GM12878 (cell line): ENCODE data around the gene LAMB1. TPM values are rescaled to one million over a fixed set of nuclear protein-coding genes. Genes with fewer than 3 reads are reported as not detected.

Experiments used
- ATAC-seq: fragments of 200-7000 bp; cut with Tn5 transposase; 3 replicates; pipeline ENCODE4 v1.9.1; 2020; ENCODE audit warnings: mild to moderate bottlenecking, moderate library complexity
- BruUV-seq: library from RNA; stranded (reverse); fragments of 400-500 nt; replicated peaks from 2 replicates; lab custom pipeline; 2021; lab: Mats Ljungman, UMichigan
- CTCF ChIA-PET: fragments of 300-600 bp; sonication (Branson Sonifier 250); formaldehyde crosslinking; extraction: SDS; loops from one replicate; lab custom pipeline; 2021; ENCODE audit warnings: inconsistent platforms; lab: Yijun Ruan, JAX
- POLR2A ChIA-PET: fragments of 350-600 bp; formaldehyde crosslinking; extraction: SDS; loops from one replicate; lab custom pipeline; 2021; ENCODE audit warnings: inconsistent platforms; lab: Charles Lee
- RAD21 ChIA-PET: fragments of 300-600 bp; sonication (Branson Sonifier 250); formaldehyde crosslinking; loops from one replicate; lab custom pipeline; 2023; ENCODE audit warnings: antibody characterized with exemption; ENCODE audit not compliant: unreplicated experiment; lab: Charles Lee
- SMC1A ChIA-PET: fragments of 300-600 bp; sonication (Branson Sonifier 250); formaldehyde crosslinking; loops from one replicate; lab custom pipeline; 2023; ENCODE audit not compliant: unreplicated experiment, uncharacterized antibody; lab: Charles Lee
- DNase-seq: peaks from one replicate; pipeline ENCODE4 v3.0.0-alpha.2; 2011; ENCODE audit warnings: low read depth, low spot score
- FAIRE-seq: peaks from 3 replicates; lab custom pipeline; 2011; peaks lifted over from hg19 to GRCh38; lab: Jason Lieb, UNC
- H2AFZ ChIP-seq: 2 replicates; pipeline ENCODE4 v1.6.0; 2011; ENCODE audit warnings: low read depth, low read length, control low read depth; ENCODE audit not compliant: control insufficient read depth
- H3K27ac ChIP-seq: 2 replicates; pipeline ENCODE4 v1.5.1; 2011; ENCODE audit warnings: control low read depth; ENCODE audit not compliant: control insufficient read depth, insufficient read depth
- H3K27me3 ChIP-seq, 2 experiments: replicated peaks in 1 of 2; 2 replicates each; pipeline versions ENCODE4 v1.6.0 to v1.6.1; 2011; ENCODE audit warnings: low read length in 1 of 2; ENCODE audit not compliant: control insufficient read depth in 2 of 2, insufficient read depth in 2 of 2
- H3K36me3 ChIP-seq, 2 experiments: 2 replicates each; pipeline ENCODE4 v1.5.1; 2011; ENCODE audit warnings: low read length in 1 of 2; ENCODE audit not compliant: control insufficient read depth in 2 of 2, insufficient read depth in 2 of 2
- H3K4me1 ChIP-seq: 2 replicates; pipeline ENCODE4 v1.6.1; 2011; ENCODE audit warnings: mild to moderate bottlenecking, low read length, moderate library complexity, mixed read lengths; ENCODE audit not compliant: control insufficient read depth, insufficient read depth
- H3K4me2 ChIP-seq: 2 replicates; pipeline ENCODE4 v1.6.0; 2011; ENCODE audit warnings: control low read depth; ENCODE audit not compliant: control insufficient read depth, insufficient read depth
- H3K4me3 ChIP-seq: fragments of 200-600 bp; sonication (generic); 2 replicates; pipeline ENCODE4 v1.5.1; 2016
- H3K79me2 ChIP-seq: 2 replicates; pipeline ENCODE4 v1.6.0; 2011; ENCODE audit warnings: low read length; ENCODE audit not compliant: control insufficient read depth, insufficient read depth
- H3K9ac ChIP-seq: 2 replicates; pipeline ENCODE4 v1.8.0; 2011; ENCODE audit warnings: low read length, control low read depth, mixed read lengths; ENCODE audit not compliant: control insufficient read depth, insufficient read depth
- H3K9me3 ChIP-seq: replicated peaks from 3 replicates; pipeline ENCODE4 v1.5.1; 2011; ENCODE audit warnings: mild to moderate bottlenecking, low read length; ENCODE audit not compliant: control insufficient read depth, insufficient read depth
- H4K20me1 ChIP-seq: 2 replicates; pipeline ENCODE4 v1.6.0; 2011; ENCODE audit not compliant: control insufficient read depth, insufficient read depth
- ATF7 ChIP-seq: fragments of 450-650 bp; IDR thresholded peaks from 2 replicates; pipeline ENCODE4 v1.6.1; 2016; ENCODE audit warnings: low read depth, mild to moderate bottlenecking
- EP300 ChIP-seq, 2 experiments: fragments of 150-350 bp in 1 of 2; IDR thresholded peaks; 2 replicates each; pipeline ENCODE4 v1.6.1; 2011 to 2012; ENCODE audit warnings: low read depth in 2 of 2, low read length in 2 of 2, borderline replicate concordance in 1 of 2, improper control_type of control experiment in 1 of 2, inconsistent platforms in 1 of 2; ENCODE audit not compliant: control insufficient read depth in 1 of 2
- NBN ChIP-seq: fragments of 450-650 bp; IDR thresholded peaks from 2 replicates; pipeline ENCODE4 v1.6.1; 2016
- NFIC ChIP-seq: IDR thresholded peaks from 2 replicates; pipeline ENCODE4 v1.6.1; 2012; ENCODE audit warnings: low read depth, mild to moderate bottlenecking, inconsistent platforms, low read length, moderate library complexity
- NFXL1 ChIP-seq: fragments of 450-650 bp; IDR thresholded peaks from 2 replicates; pipeline ENCODE4 v1.6.1; 2017; ENCODE audit warnings: antibody characterized with exemption, mild to moderate bottlenecking, borderline replicate concordance
- NR2F1 ChIP-seq: fragments of 450-650 bp; conservative IDR thresholded peaks from 2 replicates; pipeline ENCODE4 v1.6.1; 2017; ENCODE audit warnings: mild to moderate bottlenecking
- PAX8 ChIP-seq: fragments of 450-650 bp; IDR thresholded peaks from 2 replicates; pipeline ENCODE4 v1.6.1; 2017; ENCODE audit warnings: mild to moderate bottlenecking, moderate library complexity
- PML ChIP-seq: IDR thresholded peaks from 2 replicates; pipeline ENCODE4 v1.6.1; 2012; ENCODE audit warnings: low read length, inconsistent platforms
- SUZ12 ChIP-seq: fragments of 200-600 bp; sonication (generic); IDR thresholded peaks from one replicate; pipeline ENCODE4 v1.6.1; 2018; ENCODE audit warnings: antibody characterized with exemption, mild to moderate bottlenecking; ENCODE audit not compliant: unreplicated experiment
- TCF12 ChIP-seq: IDR thresholded peaks from 2 replicates; pipeline ENCODE4 v1.6.1; 2011; ENCODE audit warnings: low read depth, mild to moderate bottlenecking, low read length
- ZZZ3 ChIP-seq: IDR thresholded peaks from 2 replicates; pipeline ENCODE4 v1.6.1; 2011; ENCODE audit warnings: low read depth; ENCODE audit not compliant: control insufficient read depth, insufficient read length
- WGBS: methylation state at CpG from one replicate; pipeline ENCODE4 v1.1.6; 2016; ENCODE audit warnings: low lambda C conversion rate; ENCODE audit not compliant: insufficient replicate concordance, insufficient coverage; ENCODE audit errors: missing lambda C conversion rate; 5-methylcytosine and 5-hydroxymethylcytosine counted together
- in situ Hi-C: fragments of 300-500 bp; cut with MboI; formaldehyde crosslinking; loops from 9 replicates; pipeline ENCODE4 v1.14.3; 2018; ENCODE audit warnings: mixed read lengths
- intact Hi-C: fragments of 100-400 bp; cut with micrococcal nuclease; formaldehyde crosslinking; loops from one replicate; pipeline ENCODE4 v1.14.2; 2022; ENCODE audit not compliant: unreplicated experiment
- polyA plus RNA-seq, 11 experiments: library from polyadenylated mRNA; depleted of rRNA in 4 of 11; unstranded in 6 of 11; stranded (reverse) in 5 of 11; fragments of >200 nt; fragmentation: Nextera tagmentation in 4 of 11; fragmentation: Illumina TruSeq in 1 of 11; extraction: Ambion mirVana in 4 of 11; extraction: Trizol in 1 of 11; gene quantifications; 1 replicate in 1 of 11; 2 replicates in 10 of 11; pipeline versions ENCODE4 v1.2.1 to v1.2.3, GENCODE V29; 2011 to 2016; ENCODE audit warnings: inconsistent platforms in 2 of 11, missing spikeins in 2 of 11, low read depth in 1 of 11
- total RNA-seq, 4 experiments: library from RNA; depleted of rRNA in 3 of 4; stranded (reverse); fragments of >200 nt in 3 of 4; fragmentation: Illumina TruSeq in 1 of 4; extraction: Trizol in 1 of 4; gene quantifications; 2 replicates each; pipeline versions ENCODE4 v1.2.1 to v1.2.3, GENCODE V29; 2013 to 2021
- TF ChIP-seq, protein P1 (sequence below): fragments of 450-650 bp; IDR thresholded peaks from 2 replicates; pipeline ENCODE4 v1.6.1; 2017; ENCODE audit warnings: mild to moderate bottlenecking, low read depth, inconsistent platforms; ENCODE audit not compliant: poor library complexity, severe bottlenecking
- TF ChIP-seq, protein P2 (sequence below): IDR thresholded peaks from 2 replicates; pipeline ENCODE4 v1.6.1; 2011; ENCODE audit warnings: borderline replicate concordance, low read depth, mild to moderate bottlenecking, moderate library complexity, mixed read lengths, low read length; ENCODE audit not compliant: insufficient read depth; ENCODE audit errors: extremely low read length

The LAMB1 gene
- total and polyA plus RNA-seq, 10 of the 15 experiments (the other 5 are each of a cell fraction or from before 2014, with no cell fraction given) = 0.05 to 2.2 (median 1.2) TPM; not detected in 4

DNA sequence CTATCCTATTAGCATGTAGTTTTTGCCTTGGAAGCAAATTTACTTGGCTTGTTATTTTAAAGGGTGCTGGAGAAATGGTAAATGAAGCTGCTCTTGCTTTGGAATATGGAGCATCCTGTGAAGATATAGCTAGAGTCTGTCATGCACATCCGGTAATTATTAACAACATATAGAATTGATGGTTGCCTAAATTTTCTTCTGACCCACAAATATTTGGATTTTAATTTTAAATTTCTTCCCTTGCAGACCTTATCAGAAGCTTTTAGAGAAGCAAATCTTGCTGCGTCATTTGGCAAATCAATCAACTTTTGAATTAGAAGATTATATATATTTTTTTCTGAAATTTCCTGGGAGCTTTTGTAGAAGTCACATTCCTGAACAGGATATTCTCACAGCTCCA, 84.0 kb downstream of the LAMB1 start:
- Histone ChIP-seq H3K4me1 (peaks cover 15% of the 10 kb centered on the region), H2AFZ (no peak overlapping the region), H3K9ac (no peak overlapping the region), H3K9me3 (no peaks in the 10 kb centered on the region; the same call in 2 of the 3 replicates), H3K79me2 (peaks cover 1% of the 10 kb centered on the region), H3K4me2 (no peak overlapping the region), H3K4me3 (no peak overlapping the region), H3K27ac (no peak overlapping the region), H4K20me1 (no peaks in the 10 kb centered on the region), H3K36me3 (peaks cover 6 to 23% of the 10 kb centered on the region in 2 experiments), H3K27me3 (no peaks in the 10 kb centered on the region)
- in situ Hi-C loops = no loop called here
- intact Hi-C loops = no loop called here
- DNase-seq (no peak), ATAC-seq (no peak), FAIRE-seq (no peak)
- POLR2A ChIA-PET = interaction anchor here (0.7 to 1.3 kb wide), 2 partner anchors 176 to 750 kb away, joined by 3 read pairs; partner anchors contain the start of gene HBP1
- RAD21 ChIA-PET = interaction anchor here (1.7 kb wide), 1 partner anchor 21 kb away, joined by 3 read pairs; no protein-coding TSS in a partner anchor
- SMC1A ChIA-PET = interaction anchor here (0.6 to 2.6 kb wide), 11 partner anchors 10 to 227 kb away, joined by 3 to 11 read pairs (median 5); no protein-coding TSS in a partner anchor
- TF ChIP-seq EP300 (IDR thresholded peaks at IDR 0.05; ENCODE audit: borderline replicate concordance in 1 of 2, control insufficient read depth in 1 of 2, low read depth in 2 of 2, low read length in 2 of 2) (no peak), NR2F1 (no peak), PML (no peak), NBN (no peak), TCF12 (no peak), NFIC (no peak), PAX8 (no peak), SUZ12 (no peak), ZZZ3 (no peak), NFXL1 (no peak), ATF7 (no peak)
- TF ChIP-seq, protein P1, sequence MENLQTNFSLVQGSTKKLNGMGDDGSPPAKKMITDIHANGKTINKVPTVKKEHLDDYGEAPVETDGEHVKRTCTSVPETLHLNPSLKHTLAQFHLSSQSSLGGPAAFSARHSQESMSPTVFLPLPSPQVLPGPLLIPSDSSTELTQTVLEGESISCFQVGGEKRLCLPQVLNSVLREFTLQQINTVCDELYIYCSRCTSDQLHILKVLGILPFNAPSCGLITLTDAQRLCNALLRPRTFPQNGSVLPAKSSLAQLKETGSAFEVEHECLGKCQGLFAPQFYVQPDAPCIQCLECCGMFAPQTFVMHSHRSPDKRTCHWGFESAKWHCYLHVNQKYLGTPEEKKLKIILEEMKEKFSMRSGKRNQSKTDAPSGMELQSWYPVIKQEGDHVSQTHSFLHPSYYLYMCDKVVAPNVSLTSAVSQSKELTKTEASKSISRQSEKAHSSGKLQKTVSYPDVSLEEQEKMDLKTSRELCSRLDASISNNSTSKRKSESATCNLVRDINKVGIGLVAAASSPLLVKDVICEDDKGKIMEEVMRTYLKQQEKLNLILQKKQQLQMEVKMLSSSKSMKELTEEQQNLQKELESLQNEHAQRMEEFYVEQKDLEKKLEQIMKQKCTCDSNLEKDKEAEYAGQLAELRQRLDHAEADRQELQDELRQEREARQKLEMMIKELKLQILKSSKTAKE = no peak
- TF ChIP-seq, protein P2, sequence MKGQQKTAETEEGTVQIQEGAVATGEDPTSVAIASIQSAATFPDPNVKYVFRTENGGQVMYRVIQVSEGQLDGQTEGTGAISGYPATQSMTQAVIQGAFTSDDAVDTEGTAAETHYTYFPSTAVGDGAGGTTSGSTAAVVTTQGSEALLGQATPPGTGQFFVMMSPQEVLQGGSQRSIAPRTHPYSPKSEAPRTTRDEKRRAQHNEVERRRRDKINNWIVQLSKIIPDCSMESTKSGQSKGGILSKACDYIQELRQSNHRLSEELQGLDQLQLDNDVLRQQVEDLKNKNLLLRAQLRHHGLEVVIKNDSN = no peak
- BruUV-seq = no TSS peak
- WGBS = 97% methylated on average over 2 of the region's 2 CpGs
- CTCF ChIA-PET = interaction anchor here (1.0 to 1.5 kb wide), 3 partner anchors 9 to 42 kb away, joined by 3 read pairs; no protein-coding TSS in a partner anchor
